HG02973 (cell line): ENCODE data around the gene SLC22A23.
"Not testable (repeated sequence)": the region's sequence is repeated elsewhere in the genome, so short reads cannot be mapped to it uniquely, and the experiment has no call there.

ENCODE experiments used
- ATAC-seq: cut with Tn5 transposase; IDR thresholded peaks from one replicate; pipeline ENCODE4 v1.9.1; 2021; ENCODE audit warnings: moderate library complexity; ENCODE audit not compliant: unreplicated experiment

Gene SLC22A23

GRCh38 chr6:3389390-3390167 is 67.3 kb downstream of the SLC22A23 start:
- no peak for ATAC-seq

- no peak for ATAC-seq
Measured at GRCh38 chr6:3388786-3389185, 68.1 kb downstream of the SLC22A23 start.

DNA sequence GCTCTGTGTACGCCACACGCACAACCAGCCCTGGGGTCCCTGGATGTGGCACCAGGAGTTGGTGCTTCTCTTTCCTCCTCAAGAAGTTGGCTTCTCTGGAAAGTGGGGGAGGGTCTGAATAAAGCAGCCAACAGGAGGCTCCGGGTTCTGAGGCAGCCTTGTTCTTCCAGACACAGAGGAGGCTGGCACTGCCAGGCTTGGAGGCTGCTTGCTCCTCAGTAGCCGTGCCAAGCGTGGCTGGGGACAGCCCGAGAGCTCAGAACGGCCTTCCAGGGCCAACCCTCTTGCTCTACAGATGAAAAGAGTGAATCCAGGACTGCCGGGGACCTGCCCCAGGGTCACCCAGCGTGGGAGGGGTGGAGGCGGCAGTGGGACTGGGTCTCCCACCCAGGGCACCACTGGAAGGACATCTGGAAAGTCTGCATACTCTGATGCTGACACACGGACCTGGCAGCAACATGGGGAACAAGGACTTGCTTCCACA is 70.4 kb downstream of the SLC22A23 start:
- ATAC-seq = no peak

DNA sequence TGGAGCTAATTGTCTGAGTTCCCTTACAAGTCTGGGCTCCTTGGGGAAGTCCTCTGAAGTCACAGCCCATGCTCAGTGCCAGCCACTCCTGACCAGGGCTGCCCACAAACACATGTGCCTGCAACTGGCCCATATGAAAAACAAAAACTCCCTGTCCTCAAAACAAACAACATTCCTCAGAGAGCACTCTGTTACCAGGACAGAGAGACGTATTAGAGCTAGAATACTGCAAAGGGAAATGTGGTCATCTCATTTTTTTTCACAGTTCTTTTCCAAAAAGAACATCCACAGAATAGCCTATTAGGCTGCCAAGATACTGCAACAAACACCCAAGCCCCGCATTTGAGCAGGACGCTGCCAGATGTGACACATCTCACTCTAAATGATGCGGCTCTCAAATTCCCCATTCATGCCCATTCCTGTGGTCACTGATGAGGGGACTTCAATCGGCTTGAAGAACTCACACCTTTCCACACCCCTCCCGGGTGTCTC is 71.1 kb downstream of the SLC22A23 start:
- ATAC-seq = no peak

GRCh38 chr6:3385181-3385580 is 71.7 kb downstream of the SLC22A23 start:
- not testable (repeated sequence) for ATAC-seq

DNA sequence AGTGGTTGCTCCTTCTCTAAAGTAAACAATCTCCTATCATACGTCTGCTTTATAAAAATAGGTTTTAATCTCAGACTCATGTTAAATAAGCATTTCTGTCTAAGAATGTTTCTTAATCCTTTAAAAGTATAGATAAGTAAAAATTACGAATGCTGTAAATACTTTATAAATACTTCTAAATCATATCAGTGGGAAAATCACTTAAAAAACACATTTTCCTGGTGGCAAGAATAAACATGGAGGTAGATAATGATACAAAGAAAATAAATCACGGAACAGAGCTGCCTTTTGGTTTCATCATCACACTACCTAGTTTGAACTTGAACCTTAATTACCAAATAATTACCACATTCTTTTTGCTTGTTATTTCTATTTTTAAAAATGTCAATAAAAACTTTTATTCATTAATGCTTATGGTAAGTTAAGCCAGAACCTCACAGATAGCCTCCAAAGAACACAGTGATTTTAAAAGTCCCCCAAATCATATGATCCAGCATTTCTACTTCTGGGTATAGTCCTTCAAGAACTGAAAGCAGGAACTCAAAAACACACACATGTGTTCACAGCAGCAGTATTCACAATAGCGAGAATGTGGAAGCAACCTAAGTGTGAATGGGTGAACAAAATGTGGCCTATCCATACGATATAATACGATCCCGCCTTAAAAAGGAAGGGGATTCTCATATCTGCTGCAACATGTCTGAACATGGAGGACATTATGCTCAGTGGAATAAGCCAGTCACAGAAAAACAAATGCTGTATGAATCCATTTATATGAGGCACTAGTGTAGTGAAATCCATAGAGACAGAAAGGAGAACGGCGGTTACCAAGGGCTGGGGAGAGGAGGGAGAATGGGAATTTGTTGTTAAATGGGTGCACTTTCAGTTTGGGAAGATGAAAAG is 72.4 kb downstream of the SLC22A23 start:
- no peak for ATAC-seq

- no peak for ATAC-seq
Measured at GRCh38 chr6:3383525-3383924, 73.3 kb downstream of the SLC22A23 start.

- ATAC-seq = no peak
Measured at GRCh38 chr6:3382326-3383279, 74.2 kb downstream of the SLC22A23 start.

DNA sequence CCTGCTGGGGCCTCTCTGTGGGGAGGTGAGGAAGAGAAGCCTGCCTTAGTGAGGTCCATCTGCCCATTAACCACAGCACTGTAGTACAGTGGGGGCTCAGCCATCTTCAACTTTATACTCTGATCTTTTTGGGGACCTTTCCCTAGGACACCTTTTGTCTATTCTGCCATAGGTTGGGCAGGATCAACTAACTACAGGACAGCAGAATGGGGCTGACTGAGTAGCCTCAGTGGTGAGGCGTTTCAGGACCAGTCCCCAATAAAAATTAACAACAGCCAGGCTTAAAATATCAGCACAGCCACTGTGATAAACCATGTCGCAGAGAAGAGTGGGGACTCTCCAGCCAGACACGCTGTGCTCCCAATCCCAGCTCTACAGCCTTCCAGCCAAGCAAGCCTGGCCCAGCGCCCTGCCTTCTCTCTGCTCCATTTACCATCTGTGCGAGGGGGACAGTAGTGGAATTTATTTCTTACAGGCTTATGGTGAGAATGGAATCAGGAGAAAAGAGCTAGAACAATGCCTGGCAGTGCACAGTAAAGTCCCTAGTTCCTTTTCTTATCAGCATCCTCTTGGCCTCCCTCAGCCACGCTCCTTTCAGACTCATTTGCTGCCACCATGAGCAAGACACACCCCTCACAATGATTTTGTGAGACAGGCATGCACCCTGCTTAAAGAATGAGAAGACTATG is 75.5 kb downstream of the SLC22A23 start:
- ATAC-seq = no peak

- ATAC-seq = no peak
Measured at GRCh38 chr6:3380344-3381232, 76.3 kb downstream of the SLC22A23 start.

GRCh38 chr6:3379482-3380060 is 77.3 kb downstream of the SLC22A23 start:
- no peak for ATAC-seq

- not testable (repeated sequence) for ATAC-seq
Measured at GRCh38 chr6:3378808-3379207, 78.0 kb downstream of the SLC22A23 start.

DNA sequence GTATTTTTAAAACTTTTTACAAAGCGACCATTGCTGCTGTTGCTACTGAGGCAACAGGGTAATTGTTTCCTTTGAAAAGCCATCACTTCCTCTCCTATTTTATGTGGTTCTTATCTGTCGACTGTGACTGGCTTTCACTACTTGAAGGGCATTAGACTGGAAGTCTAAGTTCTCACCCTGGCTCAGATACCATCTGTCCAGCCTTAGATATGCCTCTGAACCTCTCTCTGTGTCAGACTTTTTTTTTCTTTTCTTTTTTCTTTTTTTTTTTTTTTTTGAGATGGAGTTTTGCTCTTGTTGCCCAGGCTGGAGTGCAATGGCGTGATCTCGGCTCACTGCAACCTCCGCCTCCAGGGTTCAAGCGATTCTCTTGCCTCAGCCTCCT is 78.5 kb downstream of the SLC22A23 start:
- ATAC-seq = not testable (repeated sequence)

GRCh38 chr6:3377536-3378397 is 79.1 kb downstream of the SLC22A23 start:
- ATAC-seq = no peak

- ATAC-seq = no peak
Measured at GRCh38 chr6:3376893-3377535, 79.8 kb downstream of the SLC22A23 start.

DNA sequence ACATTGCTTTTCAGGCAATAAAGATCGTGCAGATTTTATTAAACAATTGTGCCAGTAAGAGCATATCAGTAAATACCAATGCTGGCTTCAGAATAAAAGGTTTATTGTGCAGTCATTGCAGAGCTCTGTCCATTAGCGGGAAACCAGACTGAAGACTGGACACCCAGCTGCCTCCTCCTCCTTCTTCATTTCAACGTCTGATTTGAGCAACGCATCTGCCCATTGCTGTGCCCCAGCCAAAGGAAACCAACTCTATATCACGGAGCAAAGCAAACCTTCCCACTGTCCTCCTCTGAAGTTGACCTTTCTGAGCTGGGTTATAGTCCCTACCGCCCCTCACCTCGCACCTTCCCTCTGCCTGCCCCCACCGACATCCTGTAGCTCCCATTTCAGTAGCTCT is 80.8 kb downstream of the SLC22A23 start:
- ATAC-seq = no peak

- ATAC-seq = no peak
Measured at GRCh38 chr6:3373597-3374203, 83.2 kb downstream of the SLC22A23 start.
